HG03571 (cell line): ENCODE results near the gene AK5.
"Not testable (repeated sequence)": the region's sequence is repeated elsewhere in the genome, so short reads cannot be mapped to it uniquely, and the experiment has no call there.

Experiments
- ATAC-seq: cut with Tn5 transposase; IDR thresholded peaks from one replicate; pipeline ENCODE4 v1.9.1; 2021; ENCODE audit not compliant: unreplicated experiment

Gene AK5

DNA sequence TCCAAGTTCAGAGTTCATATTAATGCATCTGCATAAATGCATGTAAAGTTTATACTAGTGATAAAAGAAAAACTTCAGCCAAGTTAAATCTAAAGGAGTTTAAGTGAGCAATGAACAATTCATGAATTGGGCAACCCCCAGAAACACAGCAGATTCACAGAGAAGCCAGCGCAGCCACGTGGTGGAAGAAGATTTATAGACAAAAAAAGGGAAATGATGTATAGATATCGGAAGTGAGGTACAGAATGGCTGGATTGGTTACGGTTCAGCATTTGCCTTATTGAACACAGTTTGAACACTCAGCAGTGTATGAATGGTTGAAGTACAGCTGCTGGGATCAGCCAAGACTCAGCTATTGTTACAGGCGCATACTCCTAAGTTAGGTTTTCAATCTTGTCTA is 5.7 kb downstream of the AK5 start:
- no peak for ATAC-seq

DNA sequence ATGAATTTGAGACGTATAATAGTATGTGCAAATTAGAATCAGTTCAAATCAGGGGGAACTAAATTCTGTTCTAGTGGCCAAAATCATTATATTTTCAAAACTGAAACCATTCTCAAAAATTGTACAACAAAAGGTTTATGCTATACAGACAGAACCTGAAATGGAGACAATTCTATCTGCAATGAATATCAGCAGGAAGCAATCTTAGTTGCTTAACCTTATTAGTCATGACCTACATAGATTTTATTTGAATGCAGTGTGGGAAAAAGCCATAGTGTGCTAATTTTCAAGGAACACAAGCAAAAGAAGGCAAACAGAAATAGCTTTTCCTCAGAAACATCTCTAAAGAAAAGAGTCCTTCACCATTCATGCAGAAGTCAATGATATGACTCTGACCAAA is 6.5 kb downstream of the AK5 start:
- no peak for ATAC-seq

DNA sequence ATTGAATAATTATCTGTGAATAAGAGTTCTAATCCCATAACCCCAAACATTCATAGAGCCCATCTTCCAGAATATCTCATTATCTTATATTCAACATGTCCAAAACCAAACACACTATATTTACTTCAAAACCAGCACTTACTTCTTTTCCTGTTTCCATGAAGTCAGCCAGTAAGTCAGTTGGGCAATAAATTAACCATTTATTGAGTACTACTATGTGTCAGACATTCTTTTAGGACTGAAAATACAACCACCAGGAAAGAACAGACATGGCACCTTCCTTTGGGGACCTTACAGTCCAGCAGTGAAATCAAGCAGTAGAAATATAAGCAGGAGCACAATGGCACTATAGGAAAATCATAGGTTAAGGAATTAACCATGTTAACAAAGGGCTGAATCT is 8.8 kb downstream of the AK5 start:
- no peak for ATAC-seq

GRCh38 chr1:77292551-77292950 is 10.7 kb downstream of the AK5 start:
- no peak for ATAC-seq

DNA sequence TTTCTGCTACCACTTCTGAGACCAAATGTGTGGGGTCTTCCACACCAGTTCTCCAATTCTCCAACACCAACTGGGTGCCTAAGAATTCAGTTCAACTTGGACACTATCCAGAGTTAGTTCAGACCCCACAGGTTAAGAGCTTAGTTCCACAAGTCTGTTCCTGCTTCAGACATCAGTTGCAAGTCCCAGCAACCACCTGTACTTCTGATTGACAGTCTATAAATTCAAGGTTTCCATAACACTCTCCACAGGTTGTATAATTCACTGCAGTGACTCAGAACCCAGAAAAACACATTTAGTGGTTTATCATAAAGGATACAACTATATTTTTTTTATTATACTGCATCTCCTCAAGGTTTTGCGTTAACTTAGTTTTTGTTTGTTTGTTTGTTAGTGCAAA is 18.7 kb downstream of the AK5 start:
- no peak for ATAC-seq

DNA sequence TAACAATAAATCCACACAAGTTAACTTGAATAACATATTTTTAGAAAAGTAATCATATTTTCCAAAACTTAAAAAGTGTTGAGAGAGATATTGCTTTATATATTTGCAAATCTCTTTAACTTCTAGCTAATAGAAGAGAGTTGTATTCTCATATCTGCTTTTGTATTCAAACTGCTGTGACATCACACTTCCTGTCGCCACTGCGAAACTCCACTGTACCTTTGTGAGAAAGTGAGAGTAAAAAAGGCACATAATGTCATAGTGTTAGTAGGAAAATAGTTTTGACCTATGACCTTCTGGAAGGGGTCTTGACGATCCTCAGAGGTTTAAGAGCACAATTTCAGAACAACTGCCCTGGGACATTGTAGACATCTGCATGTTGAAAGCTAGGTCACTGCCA is 21.6 kb downstream of the AK5 start:
- no peak for ATAC-seq

DNA sequence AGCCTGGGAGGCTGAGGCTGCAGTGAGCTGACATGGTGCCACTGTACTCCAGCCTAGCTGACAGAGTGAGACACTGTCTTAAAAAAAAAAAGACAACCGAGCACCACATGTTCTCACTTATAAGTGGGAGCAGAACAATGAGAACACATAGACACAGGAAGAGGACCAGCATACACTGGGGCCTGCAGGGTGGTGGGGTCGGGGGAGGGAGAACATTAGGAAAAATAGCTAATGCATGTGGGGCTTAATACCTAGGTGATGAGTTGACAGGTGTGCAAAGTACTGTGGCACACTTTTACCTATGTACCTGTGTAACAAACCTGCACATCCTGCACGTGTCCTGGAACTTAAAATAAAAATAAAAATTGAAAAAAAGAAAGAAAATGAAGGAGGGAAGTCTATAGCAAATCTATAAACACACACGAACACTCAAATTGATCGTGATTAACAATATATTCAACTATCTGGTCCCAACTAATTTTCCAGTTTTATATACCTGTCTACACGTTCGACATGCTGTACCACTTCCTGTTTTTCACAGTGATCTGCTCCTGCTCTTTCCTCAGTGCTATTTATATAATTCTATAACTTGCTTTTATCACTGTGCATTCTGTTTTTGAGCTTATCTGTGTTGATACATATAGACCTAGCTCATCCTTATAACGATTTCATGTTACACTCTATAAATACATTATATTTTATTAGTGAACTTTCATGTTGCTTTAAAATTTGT is 27.2 kb downstream of the AK5 start:
- no peak for ATAC-seq

GRCh38 chr1:77310924-77311323 is 29.1 kb downstream of the AK5 start:
- ATAC-seq = no peak

- not testable (repeated sequence) for ATAC-seq
Observed at GRCh38 chr1:77312364-77312763, 30.5 kb downstream of the AK5 start.

GRCh38 chr1:77313491-77313890 is 31.7 kb downstream of the AK5 start:
- no peak for ATAC-seq

DNA sequence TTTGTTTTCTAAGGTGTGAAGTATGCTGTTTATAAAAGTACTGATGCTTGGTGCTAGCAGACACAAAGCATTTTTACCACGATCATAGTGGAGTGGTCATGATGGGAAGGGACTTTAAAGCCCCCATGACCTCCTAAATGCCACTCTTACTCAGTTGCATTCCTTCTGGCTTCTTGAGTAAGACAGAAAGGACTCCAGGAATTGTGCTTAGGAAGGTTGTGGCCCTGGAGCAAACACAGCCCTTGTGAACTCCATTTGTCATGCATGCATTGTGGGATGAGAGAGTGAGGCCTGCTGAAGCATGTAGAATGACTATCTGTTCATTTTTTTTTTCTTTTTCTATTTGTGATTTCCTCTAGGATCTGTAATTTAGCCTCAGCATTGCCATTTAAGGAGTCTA is 34.2 kb downstream of the AK5 start:
- no peak for ATAC-seq

- ATAC-seq = no peak
Observed at GRCh38 chr1:77316966-77317365, 35.1 kb downstream of the AK5 start.

DNA sequence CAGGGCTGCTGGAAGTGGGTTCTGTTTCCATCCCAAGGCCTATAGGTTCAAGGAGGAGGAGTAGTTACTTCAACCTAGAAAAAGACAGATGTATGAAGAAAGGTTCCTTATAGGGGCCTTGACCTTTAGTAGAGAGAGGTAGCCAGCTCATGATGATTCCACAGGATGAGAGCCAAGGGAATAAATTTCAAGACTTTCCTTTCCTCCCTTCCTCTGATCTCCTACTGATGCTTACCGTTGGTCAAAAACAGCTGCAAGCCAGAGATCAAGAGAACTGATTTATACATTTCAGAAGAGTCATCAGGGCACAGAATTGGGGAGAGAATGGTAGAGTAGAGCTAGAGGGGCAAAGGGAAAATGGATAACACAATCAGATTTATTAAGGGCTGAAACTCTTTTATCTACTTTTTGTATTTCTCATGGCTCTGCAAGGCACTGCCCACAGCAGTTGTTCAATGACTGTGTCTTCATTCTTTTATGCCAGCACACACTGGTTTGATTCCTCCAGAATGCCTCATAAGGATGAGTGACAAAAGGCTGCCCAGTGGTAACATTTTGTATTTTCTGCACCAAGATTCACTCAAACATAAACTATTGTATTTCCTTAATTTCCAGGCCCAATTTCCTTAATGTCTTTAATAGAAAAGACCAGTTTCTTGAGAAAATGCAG is 37.4 kb downstream of the AK5 start:
- ATAC-seq = no peak

- no peak for ATAC-seq
Observed at GRCh38 chr1:77322061-77322900, 40.5 kb downstream of the AK5 start.

- ATAC-seq = no peak
Observed at GRCh38 chr1:77333501-77333900, 51.7 kb downstream of the AK5 start.

DNA sequence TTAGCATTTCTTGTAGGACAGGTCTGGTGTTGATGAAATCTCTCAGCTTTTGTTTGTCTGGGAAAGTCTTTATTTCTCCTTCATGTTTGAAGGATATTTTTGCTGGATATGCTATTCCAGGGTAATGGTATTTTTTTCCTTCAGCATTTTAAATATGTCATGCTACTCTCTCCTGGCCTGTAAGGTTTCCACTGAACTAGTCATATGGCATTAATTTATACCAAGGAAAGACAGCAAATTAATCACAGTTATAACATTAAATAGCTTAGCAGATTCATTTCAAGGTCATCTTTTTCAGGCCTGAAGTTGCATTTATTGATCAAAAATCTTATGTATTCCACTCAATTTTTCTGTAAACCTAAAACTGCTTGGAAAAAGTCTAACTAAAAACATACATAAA is 54.9 kb downstream of the AK5 start:
- ATAC-seq = no peak

DNA sequence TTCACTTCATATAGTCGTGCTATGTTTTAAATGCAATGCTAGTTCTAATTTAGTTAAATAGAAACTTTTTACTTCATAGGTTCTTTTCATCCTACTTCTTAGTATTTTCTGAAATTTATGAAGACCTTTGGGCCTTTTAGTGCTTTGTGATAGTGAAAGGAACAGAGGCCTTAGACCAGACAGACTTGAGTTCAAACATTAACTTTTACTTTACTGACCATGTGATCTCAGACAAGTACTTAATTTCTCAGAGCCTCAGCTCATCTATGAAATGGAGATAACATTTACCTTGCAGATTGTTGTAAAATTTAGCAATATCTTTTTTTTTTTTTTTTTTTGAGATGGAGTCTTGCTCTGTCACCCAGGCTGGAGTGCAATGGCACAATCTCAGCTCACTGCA is 57.5 kb downstream of the AK5 start:
- no peak for ATAC-seq

- no peak for ATAC-seq
Observed at GRCh38 chr1:77341195-77341594, 59.4 kb downstream of the AK5 start.

- ATAC-seq = no peak
Observed at GRCh38 chr1:77342745-77343144, 60.9 kb downstream of the AK5 start.

DNA sequence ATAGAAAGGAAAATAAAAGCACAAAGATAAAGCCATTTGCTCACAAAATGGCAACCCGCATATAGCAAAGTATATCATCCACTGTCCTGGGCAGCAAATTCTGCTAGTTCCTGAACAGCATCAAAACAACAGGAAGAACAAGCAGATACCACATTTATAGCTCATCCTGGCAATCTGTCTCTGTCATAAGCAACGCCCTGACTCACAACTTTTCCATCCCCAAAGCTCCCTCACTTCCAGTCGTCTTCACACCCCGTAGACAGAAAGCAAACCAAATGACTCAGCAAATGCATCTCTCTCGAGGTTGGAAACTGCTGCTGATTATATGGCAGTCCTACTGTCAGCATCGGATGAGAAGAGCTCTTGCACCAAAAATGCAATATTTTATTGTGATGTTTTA is 65.8 kb downstream of the AK5 start:
- ATAC-seq = no peak

- no peak for ATAC-seq
Observed at GRCh38 chr1:77348549-77348948, 66.7 kb downstream of the AK5 start.

DNA sequence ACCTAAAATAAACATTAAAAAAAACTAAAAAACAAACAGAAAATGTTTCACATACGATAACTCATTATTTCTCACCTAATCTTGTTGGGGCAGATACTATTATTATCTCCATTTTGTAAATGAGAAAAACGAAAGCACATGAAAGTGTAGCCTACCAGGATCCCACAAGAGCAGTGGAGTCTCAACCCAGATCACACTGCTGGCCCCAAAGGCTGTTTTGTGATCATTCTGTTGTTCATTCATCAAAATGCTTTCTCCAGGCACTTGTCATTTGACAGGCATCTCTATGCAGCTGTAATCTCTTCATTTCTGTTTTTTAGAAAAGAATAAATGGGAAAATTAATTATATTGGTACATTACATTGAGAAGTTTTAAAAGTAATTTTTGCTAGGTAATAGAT is 67.5 kb downstream of the AK5 start:
- ATAC-seq = no peak
